ENCODE data around the gene MAN1A2.

DNA sequence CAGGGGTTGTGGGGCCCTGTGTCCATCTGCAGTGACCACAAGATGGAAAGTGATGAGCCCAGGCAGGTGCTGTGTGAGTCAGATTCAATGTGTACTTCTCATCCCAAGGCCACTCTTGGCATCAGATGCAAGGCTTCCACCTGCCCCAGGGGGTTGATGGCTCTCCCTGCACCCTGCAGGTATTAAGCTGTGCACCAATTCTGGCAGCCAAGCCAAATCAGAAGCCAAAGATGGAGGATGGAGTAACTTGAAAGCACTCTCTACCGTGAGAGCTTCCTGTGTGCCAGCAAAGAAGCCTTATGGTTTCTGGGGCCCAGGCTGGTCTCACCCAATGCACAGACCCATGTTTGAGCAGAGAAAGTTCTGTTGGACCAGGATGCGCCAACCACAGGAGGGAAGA, 194.3 kb downstream of the MAN1A2 start:
- TF ChIP-seq CTCF (IDR thresholded peaks at IDR 0.05; ENCODE audit: poor library complexity, severe bottlenecking) (no peak), MXI1 (conservative IDR thresholded peaks at IDR 0.05; ENCODE audit: poor library complexity, severe bottlenecking) (no peak), POLR2AphosphoS5 (IDR thresholded peaks at IDR 0.05) (no peak), RAD21 (conservative IDR thresholded peaks at IDR 0.05) (no peak)
